D341Med (cell line): ENCODE measurements around the gene IL17REL.

ENCODE experiments used
- DNase-seq: peaks from one replicate; pipeline ENCODE4 v3.0.0; 2012; ENCODE audit warnings: low spot score

The IL17REL gene

DNA sequence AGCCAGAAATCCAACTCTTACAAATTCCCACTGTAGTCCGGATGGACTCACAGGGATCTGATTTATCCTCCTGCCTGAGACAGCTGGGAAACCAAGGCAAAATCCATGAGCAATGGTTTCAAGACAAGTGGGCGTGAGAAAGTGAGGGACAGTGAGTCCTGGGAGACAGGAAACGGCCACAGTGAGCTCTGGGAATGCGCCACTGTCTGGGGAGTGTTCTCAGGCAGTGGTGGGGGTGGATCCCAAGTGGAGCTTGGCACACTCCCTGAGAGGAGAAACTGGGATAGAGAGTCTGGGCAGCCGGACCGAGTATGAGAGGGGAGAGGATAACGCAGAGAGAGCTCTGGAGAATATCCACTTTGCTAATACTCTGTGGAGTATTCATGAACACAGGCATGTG is 9.8 kb downstream of the IL17REL start:
- DNase-seq = no peak

- DNase-seq = no peak
These were observed 11.0 kb downstream of the IL17REL start for GRCh38 chr22:50001388-50002231.

DNA sequence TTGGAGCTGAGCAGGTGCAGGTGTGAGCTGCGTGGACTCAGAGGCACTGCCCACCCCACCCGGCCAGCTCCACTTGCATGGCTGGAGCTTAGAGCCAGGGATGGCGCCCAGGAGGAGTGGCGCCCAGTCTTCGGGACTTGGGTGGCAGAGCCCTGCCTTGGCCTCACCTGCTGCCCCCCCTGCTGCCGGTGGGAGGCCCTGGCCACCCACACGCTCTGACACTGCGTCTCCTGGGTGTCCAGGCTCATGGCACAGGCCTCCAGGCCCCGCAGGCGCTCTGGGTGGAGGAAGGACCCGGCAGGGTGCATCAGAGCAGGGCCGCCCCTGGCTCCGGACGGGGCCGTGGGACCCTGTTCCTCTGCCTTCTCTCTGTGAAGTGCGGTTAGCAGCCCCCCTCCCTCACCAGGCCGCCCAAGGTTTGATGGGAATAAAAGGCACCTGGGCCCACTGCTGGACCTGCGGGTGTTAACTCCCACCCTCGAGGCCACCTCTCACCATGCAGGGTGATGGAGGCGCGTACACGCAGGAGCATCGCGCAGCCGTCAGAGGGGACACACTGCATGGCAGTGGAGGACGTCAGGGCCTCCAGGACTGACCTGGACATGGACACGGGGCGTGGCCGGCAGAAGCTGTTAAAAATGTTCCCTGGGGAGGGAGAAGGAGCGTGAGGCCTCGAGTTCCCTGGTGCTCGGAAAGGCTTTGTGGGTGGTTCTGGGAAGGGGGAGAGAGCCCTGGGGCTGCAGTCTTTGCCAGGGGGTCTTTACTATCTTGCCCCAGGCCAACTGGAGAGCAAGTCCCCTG is 11.8 kb downstream of the IL17REL start:
- DNase-seq = peak; percentile 35

GRCh38 chr22:49999946-50000586 is 12.5 kb downstream of the IL17REL start:
- no peak for DNase-seq

DNA sequence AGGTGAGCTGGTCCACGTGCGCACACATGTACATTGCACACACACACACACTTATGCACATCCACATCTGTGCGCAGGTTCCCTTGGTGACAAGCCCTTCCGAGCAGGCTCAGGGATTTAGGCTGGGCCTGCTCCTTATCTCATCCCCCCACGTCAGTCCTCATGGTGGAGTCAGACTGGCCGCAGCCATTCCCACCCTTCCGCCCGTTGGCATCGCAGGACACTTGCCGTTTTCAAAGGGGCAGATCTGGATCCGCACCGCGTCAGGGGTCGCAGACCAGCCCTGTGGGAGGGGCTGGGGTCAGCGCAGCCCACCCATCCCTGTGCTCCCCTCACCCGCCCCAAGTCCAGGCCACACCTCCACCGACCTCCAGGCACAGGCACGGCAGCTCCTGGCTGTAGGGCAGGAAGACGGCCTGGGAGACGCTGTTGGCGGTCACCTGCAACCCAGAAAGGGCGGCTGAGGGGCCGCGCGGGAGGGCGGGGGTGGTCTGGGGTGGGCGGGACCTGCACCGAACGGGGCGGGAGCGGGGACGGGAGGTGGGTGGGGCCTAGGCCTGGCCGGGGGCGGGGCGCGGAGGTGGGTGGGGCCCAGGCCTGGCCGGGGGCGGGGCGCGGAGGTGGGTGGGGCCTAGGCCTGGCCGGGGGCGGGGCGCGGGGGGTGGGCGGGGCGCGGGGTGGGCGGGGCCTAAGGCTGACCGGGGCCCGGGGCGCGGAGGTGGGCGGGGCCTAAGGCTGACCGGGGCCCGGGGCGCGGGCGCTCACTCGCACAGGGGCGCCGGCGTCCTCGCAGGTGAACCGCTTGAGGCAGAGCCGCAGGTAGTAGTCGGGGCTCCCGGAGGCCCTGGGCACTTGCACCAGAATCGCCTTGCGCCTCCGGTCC is 13.3 kb downstream of the IL17REL start:
- peak; percentile 43 for DNase-seq

- no peak for DNase-seq
These were observed 13.9 kb downstream of the IL17REL start for GRCh38 chr22:49998718-49999062.

- peak; percentile 40 for DNase-seq
These were observed 14.4 kb downstream of the IL17REL start for GRCh38 chr22:49997932-49998717.

- no peak for DNase-seq
These were observed 15.3 kb downstream of the IL17REL start for GRCh38 chr22:49997251-49997599.

- DNase-seq = no peak
These were observed 15.9 kb downstream of the IL17REL start for GRCh38 chr22:49996518-49997250.

DNA sequence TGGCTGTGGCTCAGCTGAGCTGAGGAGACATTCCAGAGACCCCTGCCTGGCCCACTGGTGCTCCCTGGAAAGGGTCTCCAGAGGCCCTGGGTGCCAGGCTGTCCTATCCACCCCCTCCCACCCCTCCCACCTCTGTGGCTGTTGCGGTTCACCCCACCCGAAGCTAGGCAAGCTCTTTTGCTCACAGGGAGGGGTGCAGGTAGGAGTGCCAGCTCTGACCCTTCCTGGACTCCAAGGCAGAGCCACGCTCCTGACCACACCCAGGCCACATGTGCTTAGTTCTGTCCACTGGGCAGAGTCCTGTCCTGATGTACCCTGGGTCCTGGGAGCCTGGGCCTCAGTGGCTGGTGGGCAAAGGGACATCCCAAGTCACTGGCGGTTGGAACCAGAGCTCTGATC is 16.4 kb downstream of the IL17REL start:
- no peak for DNase-seq

DNA sequence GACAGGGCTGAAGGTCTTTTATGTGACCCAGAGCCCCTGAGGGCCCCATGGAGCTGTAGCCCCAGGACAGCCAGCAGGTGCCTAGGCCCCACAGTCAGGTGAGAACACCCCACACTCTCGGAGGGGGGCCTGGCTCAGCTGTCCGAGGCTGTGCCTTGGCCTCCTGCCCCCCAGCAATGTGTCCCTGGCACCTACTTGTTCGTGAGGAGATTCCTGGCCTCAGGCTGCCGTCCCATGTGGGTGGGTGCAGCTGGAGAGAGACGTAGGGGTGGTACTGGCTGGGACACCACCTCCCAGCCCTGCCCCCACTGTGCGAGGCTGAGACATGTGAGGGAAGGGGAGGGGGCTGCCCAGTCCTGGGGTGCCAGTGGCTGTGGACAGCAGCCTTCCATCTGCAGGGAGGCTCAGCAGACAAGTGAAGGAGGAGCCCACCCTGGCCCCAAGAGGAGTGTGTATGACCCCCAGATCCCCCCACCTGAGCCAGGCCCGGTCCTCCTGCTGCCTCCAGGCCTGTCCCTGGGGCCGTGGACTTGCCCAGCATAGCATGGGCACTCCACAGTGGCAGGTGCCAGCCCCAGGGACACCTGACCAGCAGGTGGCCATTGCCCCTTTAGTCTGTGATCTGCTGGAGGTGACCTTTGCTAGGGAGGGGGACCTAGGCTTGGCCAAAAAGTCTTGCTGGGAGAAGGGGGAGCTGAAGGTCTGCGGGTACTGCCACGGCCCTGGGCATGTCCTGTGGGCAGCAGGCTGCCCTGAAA is 17.0 kb downstream of the IL17REL start:
- DNase-seq = no peak

DNA sequence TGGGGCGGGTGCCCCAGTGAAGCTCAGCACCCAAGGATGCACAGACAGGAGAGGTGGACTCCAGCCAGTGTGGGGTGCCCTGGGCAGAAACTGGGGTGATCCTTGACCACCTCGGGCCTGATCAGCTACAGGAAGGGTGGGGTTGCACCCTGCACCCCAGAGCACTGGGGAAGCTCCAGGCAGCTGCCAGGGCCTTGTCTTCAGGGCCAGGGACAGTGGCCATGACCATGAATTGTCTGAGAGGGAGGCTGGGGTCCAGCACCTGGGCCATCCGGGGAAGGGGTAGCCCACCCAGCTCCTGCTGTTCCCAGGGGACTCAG is 17.6 kb downstream of the IL17REL start:
- no peak for DNase-seq

- DNase-seq = no peak
These were observed 18.1 kb downstream of the IL17REL start for GRCh38 chr22:49994361-49995040.

- DNase-seq = peak; percentile 26
These were observed 18.8 kb downstream of the IL17REL start for GRCh38 chr22:49993649-49994360.

GRCh38 chr22:49992921-49993648 is 19.5 kb downstream of the IL17REL start:
- DNase-seq = peak; percentile 86

GRCh38 chr22:49991907-49992533 is 20.5 kb downstream of the IL17REL start:
- no peak for DNase-seq

DNA sequence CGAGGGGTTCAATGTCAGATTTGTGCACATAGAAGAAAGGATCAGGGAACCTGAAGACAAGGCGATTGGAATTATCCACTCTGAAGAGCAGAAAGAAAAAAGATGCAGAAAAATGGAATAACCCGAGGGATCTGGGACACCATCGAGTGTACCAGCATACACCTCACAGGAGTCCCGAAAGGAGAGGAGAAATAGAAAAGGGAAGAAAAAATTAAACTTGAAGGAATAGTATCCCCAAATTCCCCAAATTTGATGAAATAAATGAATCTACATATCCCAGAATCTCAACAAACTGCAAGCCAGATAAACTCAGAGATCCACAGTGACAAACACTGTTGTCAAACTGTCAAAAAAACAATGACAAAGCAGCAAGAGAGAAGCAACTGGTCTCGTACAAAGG is 21.4 kb downstream of the IL17REL start:
- no peak for DNase-seq
